HG02623 (cell line): ENCODE results near the gene ATXN1.
"Not testable (repeated sequence)": the region's sequence is repeated elsewhere in the genome, so short reads cannot be mapped to it uniquely, and the experiment has no call there.

Experiments
- ATAC-seq: cut with Tn5 transposase; IDR thresholded peaks from one replicate; pipeline ENCODE4 v1.9.1; 2021; ENCODE audit warnings: moderate library complexity; ENCODE audit not compliant: unreplicated experiment

Gene ATXN1

GRCh38 chr6:16431106-16431505 lies 330.2 kb downstream of the ATXN1 start:
- no peak for ATAC-seq

GRCh38 chr6:16430391-16431089 lies 330.7 kb downstream of the ATXN1 start:
- ATAC-seq: no peak

- no peak for ATAC-seq
These were observed 331.6 kb downstream of the ATXN1 start for GRCh38 chr6:16429669-16430068.

GRCh38 chr6:16427124-16427523 lies 334.1 kb downstream of the ATXN1 start:
- no peak for ATAC-seq

GRCh38 chr6:16425881-16426615 lies 335.2 kb downstream of the ATXN1 start:
- no peak for ATAC-seq

GRCh38 chr6:16421462-16421960 lies 339.7 kb downstream of the ATXN1 start:
- peak; percentile 7 for ATAC-seq

- peak; percentile 59 for ATAC-seq
These were observed 340.4 kb downstream of the ATXN1 start for GRCh38 chr6:16420715-16421461.

GRCh38 chr6:16420337-16420714 lies 340.9 kb downstream of the ATXN1 start:
- ATAC-seq: peak; percentile 8

- ATAC-seq: peak; percentile 58
These were observed 341.5 kb downstream of the ATXN1 start for GRCh38 chr6:16419636-16420336.

- no peak for ATAC-seq
These were observed 343.1 kb downstream of the ATXN1 start for GRCh38 chr6:16418151-16418550.

- no peak for ATAC-seq
These were observed 345.6 kb downstream of the ATXN1 start for GRCh38 chr6:16415677-16416076.

- peak; percentile 59 for ATAC-seq
These were observed 347.1 kb downstream of the ATXN1 start for GRCh38 chr6:16414205-16414604.

- no peak for ATAC-seq
These were observed 347.9 kb downstream of the ATXN1 start for GRCh38 chr6:16413399-16413798.

GRCh38 chr6:16412982-16413381 lies 348.3 kb downstream of the ATXN1 start:
- no peak for ATAC-seq

- ATAC-seq: no peak
These were observed 349.1 kb downstream of the ATXN1 start for GRCh38 chr6:16412171-16412570.

GRCh38 chr6:16409531-16410441 lies 351.5 kb downstream of the ATXN1 start:
- ATAC-seq: no peak

GRCh38 chr6:16408766-16409165 lies 352.5 kb downstream of the ATXN1 start:
- no peak for ATAC-seq

- no peak for ATAC-seq
These were observed 354.3 kb downstream of the ATXN1 start for GRCh38 chr6:16406966-16407365.

GRCh38 chr6:16406538-16406937 lies 354.7 kb downstream of the ATXN1 start:
- not testable (repeated sequence) for ATAC-seq

- ATAC-seq: no peak
These were observed 355.9 kb downstream of the ATXN1 start for GRCh38 chr6:16405375-16405774.
